A549 (cell line): Measurements from ENCODE around the gene SLC66A2. TPM values are rescaled to one million over a fixed set of nuclear protein-coding genes. Genes with fewer than 3 reads are reported as not detected.

ENCODE experiments used
- ATAC-seq, 2 experiments: fragments of 200-7000 bp in 1 of 2; fragments of >200 bp in 1 of 2; cut with Nextera tagmentation in 1 of 2; cut with Tn5 transposase in 1 of 2; 3 replicates each; pipeline versions ENCODE4 v1.8.0 to v1.9.1; 2018 to 2020; ENCODE audit warnings: mild to moderate bottlenecking in 1 of 2, moderate library complexity in 1 of 2
- CTCF ChIA-PET: fragments of 300-600 bp; sonication (Branson Sonifier 250); formaldehyde crosslinking; extraction: SDS; loops from one replicate; lab custom pipeline; 2021; ENCODE audit warnings: antibody characterized with exemption, inconsistent platforms; lab: Yijun Ruan, JAX
- POLR2A ChIA-PET: fragments of 350-600 bp; formaldehyde crosslinking; extraction: SDS; loops from one replicate; lab custom pipeline; 2021; ENCODE audit warnings: antibody characterized with exemption, inconsistent platforms; lab: Yijun Ruan, JAX
- DNase-seq, 2 experiments: peaks; one replicate each; pipeline versions ENCODE4 v3.0.0 to v3.0.0-alpha.2; 2011 to 2016; ENCODE audit warnings: low read depth in 1 of 2, low spot score in 1 of 2
- FAIRE-seq: peaks from 2 replicates; lab custom pipeline; 2011; peaks lifted over from hg19 to GRCh38; lab: Jason Lieb, UNC
- H3K27ac ChIP-seq, 2 experiments: fragments of >200 bp; sonication (Bioruptor Twin); formaldehyde crosslinking; 3 replicates each; pipeline ENCODE4 v1.5.1; 2016 to 2017
- H3K4me1 ChIP-seq: fragments of >200 bp; sonication (Bioruptor Twin); formaldehyde crosslinking; 3 replicates; pipeline ENCODE4 v1.6.1; 2016
- H3K4me2 ChIP-seq: fragments of >200 bp; sonication (Bioruptor Twin); formaldehyde crosslinking; 3 replicates; pipeline ENCODE4 v1.6.1; 2016
- H3K4me3 ChIP-seq: fragments of >200 bp; sonication (Bioruptor Twin); formaldehyde crosslinking; 3 replicates; pipeline ENCODE4 v1.5.1; 2016
- H3K9me3 ChIP-seq: fragments of >200 bp; sonication (Bioruptor Twin); formaldehyde crosslinking; 3 replicates; pipeline ENCODE4 v1.6.1; 2016
- CHD4 ChIP-seq: fragments of 200-600 bp; sonication (generic); IDR thresholded peaks from 2 replicates; pipeline ENCODE4 v1.6.1; 2016; ENCODE audit warnings: antibody characterized with exemption, mild to moderate bottlenecking, borderline replicate concordance
- FOSB ChIP-seq: fragments of 250-450 bp; sonication (Bioruptor Pico); IDR thresholded peaks from 2 replicates; pipeline ENCODE4 v1.5.0; 2020; ENCODE audit warnings: mild to moderate bottlenecking, moderate library complexity
- FOXS1 ChIP-seq: fragments of 250-450 bp; sonication (Bioruptor Pico); IDR thresholded peaks from 2 replicates; pipeline ENCODE4 v1.5.0; 2020; ENCODE audit warnings: mild to moderate bottlenecking, moderate library complexity
- HDAC2 ChIP-seq: fragments of 200-600 bp; sonication (generic); IDR thresholded peaks from 2 replicates; pipeline ENCODE4 v1.6.1; 2016
- HEYL ChIP-seq: fragments of 250-450 bp; sonication (Bioruptor Pico); IDR thresholded peaks from 2 replicates; pipeline ENCODE4 v1.8.0; 2021; ENCODE audit warnings: mild to moderate bottlenecking, moderate library complexity
- HOXA7 ChIP-seq: fragments of 250-450 bp; sonication (Bioruptor Pico); IDR thresholded peaks from 2 replicates; pipeline ENCODE4 v1.5.0; 2020; ENCODE audit warnings: mild to moderate bottlenecking, moderate library complexity
- MYC ChIP-seq: IDR thresholded peaks from 2 replicates; pipeline ENCODE4 v1.6.1; 2012; ENCODE audit warnings: mild to moderate bottlenecking, inconsistent platforms, low read length, improper control_type of control experiment, borderline replicate concordance
- POLR2A ChIP-seq: IDR thresholded peaks from 2 replicates; pipeline ENCODE4 v1.6.1; 2012; ENCODE audit warnings: mild to moderate bottlenecking, low read length
- RCOR1 ChIP-seq: fragments of 150-350 bp; IDR thresholded peaks from 2 replicates; pipeline ENCODE4 v1.6.1; 2014; ENCODE audit warnings: antibody characterized with exemption, low read length, low read depth
- RFX5 ChIP-seq: fragments of 450-650 bp; IDR thresholded peaks from 2 replicates; pipeline ENCODE4 v1.7.1; 2014; ENCODE audit warnings: antibody characterized with exemption, mild to moderate bottlenecking, moderate library complexity
- RNF2 ChIP-seq: fragments of 200-600 bp; sonication (generic); IDR thresholded peaks from 2 replicates; pipeline ENCODE4 v1.6.1; 2016; ENCODE audit warnings: low read depth, mild to moderate bottlenecking, antibody characterized with exemption, moderate library complexity, borderline replicate concordance
- ZC3H11A ChIP-seq: fragments of 450-650 bp; IDR thresholded peaks from 2 replicates; pipeline ENCODE4 v1.6.1; 2014; ENCODE audit warnings: antibody characterized with exemption, mild to moderate bottlenecking
- ZSCAN20 ChIP-seq: fragments of 250-450 bp; sonication (Bioruptor Pico); IDR thresholded peaks from 2 replicates; pipeline ENCODE4 v1.8.0; 2022; ENCODE audit warnings: mild to moderate bottlenecking, moderate library complexity
- WGBS: methylation state at CpG from one replicate; pipeline ENCODE4 v1.1.6; 2017; ENCODE audit errors: missing lambda C conversion rate; 5-methylcytosine and 5-hydroxymethylcytosine counted together
- polyA plus RNA-seq, 4 experiments: library from polyadenylated mRNA; depleted of rRNA in 3 of 4; stranded (reverse); fragments of >200 nt; fragmentation: RNase III in 1 of 4; extraction: RNeasy Plus Mini Kit Qiagen cat#74134 plus additional on column Dnase treatment in 1 of 4; gene quantifications; 2 replicates in 3 of 4; 3 replicates in 1 of 4; pipeline ENCODE4 v1.2.3, GENCODE V29; 2011 to 2017
- TF ChIP-seq, protein P1 (sequence below): fragments of 250-450 bp; sonication (Bioruptor Pico); IDR thresholded peaks from 2 replicates; pipeline ENCODE4 v1.5.0; 2020; ENCODE audit warnings: low read depth, mild to moderate bottlenecking, moderate library complexity
- TF ChIP-seq, protein P2 (sequence below): fragments of 200-600 bp; sonication (generic); IDR thresholded peaks from 2 replicates; pipeline ENCODE4 v1.6.1; 2016; ENCODE audit warnings: antibody characterized with exemption, mild to moderate bottlenecking, moderate library complexity
- TF ChIP-seq, protein P3 (sequence below): fragments of 150-350 bp; IDR thresholded peaks from 2 replicates; pipeline ENCODE4 v1.6.1; 2014; ENCODE audit warnings: low read depth, mild to moderate bottlenecking, low read length

Gene SLC66A2
- polyA plus RNA-seq, 2 of the 4 experiments (the other 2 are of a cell fraction): 4.8 to 11.5 TPM

DNA sequence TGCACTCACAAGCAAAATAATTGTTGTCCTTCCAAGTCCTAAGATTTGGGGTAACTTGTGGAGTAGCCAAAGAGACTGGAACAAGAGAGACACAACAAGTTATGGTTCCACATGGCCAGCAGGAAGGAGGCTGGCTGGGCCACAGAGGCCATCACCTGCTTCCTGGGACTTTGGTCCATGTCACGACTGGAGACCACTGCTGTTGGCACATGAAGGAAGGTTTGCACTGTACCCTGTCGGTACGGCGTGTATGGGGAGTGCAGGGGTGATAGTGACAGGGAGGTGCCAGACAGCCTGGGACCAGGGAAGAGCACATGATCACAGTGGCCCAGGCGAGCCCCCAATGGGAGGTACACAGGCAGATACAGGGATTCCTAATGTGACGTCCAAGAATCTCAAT lies 15.5 kb downstream of the SLC66A2 start:
- ATAC-seq (no peak), DNase-seq (no peak), FAIRE-seq (no peak)
- Histone ChIP-seq H3K4me2 (no peak overlapping the region), H3K9me3 (peaks cover 20% of the 10 kb centered on the region), H3K27ac (no peak overlapping the region), H3K4me1 (no peaks in the 10 kb centered on the region), H3K4me3 (no peak overlapping the region)
- ChIA-PET POLR2A (no interaction called here), CTCF (no interaction called here)
- 96% methylated on average over 4 of the region's 6 CpGs for WGBS
- no peak for TF ChIP-seq ZC3H11A
- no peak for TF ChIP-seq HDAC2
- no peak for TF ChIP-seq MYC
- TF ChIP-seq POLR2A: no peak
- TF ChIP-seq RNF2: no peak
- TF ChIP-seq, protein P1, sequence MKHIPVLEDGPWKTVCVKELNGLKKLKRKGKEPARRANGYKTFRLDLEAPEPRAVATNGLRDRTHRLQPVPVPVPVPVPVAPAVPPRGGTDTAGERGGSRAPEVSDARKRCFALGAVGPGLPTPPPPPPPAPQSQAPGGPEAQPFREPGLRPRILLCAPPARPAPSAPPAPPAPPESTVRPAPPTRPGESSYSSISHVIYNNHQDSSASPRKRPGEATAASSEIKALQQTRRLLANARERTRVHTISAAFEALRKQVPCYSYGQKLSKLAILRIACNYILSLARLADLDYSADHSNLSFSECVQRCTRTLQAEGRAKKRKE: no peak
- no peak for TF ChIP-seq RCOR1
- no peak for TF ChIP-seq FOSB (CRISPR knock-in tag)

DNA sequence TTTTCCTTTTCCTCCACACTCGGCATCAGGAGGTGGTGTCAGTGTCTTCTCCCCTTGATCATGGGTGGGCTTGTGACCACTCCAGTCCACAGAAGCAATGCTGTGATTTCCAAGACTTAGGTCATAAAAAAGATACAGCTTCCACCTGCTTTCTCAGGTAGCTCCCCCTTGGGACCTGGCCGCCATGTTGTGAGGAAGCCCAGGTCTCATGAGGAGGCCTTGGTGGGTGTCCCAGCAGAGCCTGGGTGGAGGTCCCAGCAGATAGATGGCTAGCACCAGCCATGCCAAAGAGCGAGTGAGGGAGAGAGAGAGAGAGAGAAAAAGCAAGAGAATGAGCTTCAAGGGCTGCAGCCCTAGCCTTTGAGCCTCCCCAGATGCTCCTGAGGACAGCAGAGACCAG lies 16.0 kb downstream of the SLC66A2 start:
- Histone ChIP-seq H3K4me2 (no peak overlapping the region), H3K4me3 (no peak overlapping the region), H3K27ac (no peak overlapping the region), H3K9me3 (peaks cover 23% of the 10 kb centered on the region), H3K4me1 (no peaks in the 10 kb centered on the region)
- CTCF ChIA-PET: no interaction called here
- FAIRE-seq: no peak
- POLR2A ChIA-PET: no interaction called here
- no peak for DNase-seq
- 91% methylated on average over 3 of the region's 3 CpGs for WGBS
- ATAC-seq: no peak
- no peak for TF ChIP-seq CHD4
- TF ChIP-seq, protein P2, sequence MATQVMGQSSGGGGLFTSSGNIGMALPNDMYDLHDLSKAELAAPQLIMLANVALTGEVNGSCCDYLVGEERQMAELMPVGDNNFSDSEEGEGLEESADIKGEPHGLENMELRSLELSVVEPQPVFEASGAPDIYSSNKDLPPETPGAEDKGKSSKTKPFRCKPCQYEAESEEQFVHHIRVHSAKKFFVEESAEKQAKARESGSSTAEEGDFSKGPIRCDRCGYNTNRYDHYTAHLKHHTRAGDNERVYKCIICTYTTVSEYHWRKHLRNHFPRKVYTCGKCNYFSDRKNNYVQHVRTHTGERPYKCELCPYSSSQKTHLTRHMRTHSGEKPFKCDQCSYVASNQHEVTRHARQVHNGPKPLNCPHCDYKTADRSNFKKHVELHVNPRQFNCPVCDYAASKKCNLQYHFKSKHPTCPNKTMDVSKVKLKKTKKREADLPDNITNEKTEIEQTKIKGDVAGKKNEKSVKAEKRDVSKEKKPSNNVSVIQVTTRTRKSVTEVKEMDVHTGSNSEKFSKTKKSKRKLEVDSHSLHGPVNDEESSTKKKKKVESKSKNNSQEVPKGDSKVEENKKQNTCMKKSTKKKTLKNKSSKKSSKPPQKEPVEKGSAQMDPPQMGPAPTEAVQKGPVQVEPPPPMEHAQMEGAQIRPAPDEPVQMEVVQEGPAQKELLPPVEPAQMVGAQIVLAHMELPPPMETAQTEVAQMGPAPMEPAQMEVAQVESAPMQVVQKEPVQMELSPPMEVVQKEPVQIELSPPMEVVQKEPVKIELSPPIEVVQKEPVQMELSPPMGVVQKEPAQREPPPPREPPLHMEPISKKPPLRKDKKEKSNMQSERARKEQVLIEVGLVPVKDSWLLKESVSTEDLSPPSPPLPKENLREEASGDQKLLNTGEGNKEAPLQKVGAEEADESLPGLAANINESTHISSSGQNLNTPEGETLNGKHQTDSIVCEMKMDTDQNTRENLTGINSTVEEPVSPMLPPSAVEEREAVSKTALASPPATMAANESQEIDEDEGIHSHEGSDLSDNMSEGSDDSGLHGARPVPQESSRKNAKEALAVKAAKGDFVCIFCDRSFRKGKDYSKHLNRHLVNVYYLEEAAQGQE: no peak
- TF ChIP-seq, protein P3, sequence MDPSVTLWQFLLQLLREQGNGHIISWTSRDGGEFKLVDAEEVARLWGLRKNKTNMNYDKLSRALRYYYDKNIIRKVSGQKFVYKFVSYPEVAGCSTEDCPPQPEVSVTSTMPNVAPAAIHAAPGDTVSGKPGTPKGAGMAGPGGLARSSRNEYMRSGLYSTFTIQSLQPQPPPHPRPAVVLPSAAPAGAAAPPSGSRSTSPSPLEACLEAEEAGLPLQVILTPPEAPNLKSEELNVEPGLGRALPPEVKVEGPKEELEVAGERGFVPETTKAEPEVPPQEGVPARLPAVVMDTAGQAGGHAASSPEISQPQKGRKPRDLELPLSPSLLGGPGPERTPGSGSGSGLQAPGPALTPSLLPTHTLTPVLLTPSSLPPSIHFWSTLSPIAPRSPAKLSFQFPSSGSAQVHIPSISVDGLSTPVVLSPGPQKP: no peak
- TF ChIP-seq HOXA7 (CRISPR knock-in tag): no peak

DNA sequence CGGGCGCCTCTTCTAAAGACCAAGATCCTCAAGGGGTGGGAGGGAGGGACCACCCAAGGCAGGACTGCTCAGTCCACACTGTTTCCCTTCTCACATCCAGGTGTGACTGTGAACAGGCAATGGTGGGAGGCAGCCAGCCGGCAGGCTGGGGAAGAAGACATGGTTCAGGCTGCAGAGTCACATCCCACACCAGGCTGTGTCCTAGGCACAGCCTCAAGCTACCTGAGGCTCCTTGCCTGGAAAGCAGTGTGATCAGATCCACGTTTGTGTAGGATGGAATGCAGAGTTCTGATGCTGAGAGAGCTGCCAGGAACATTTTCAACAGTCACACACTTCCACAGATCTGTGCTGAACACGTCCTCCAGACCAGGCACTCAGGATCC lies 16.4 kb downstream of the SLC66A2 start:
- CTCF ChIA-PET: no interaction called here
- Histone ChIP-seq H3K9me3 (peaks cover 26% of the 10 kb centered on the region), H3K27ac (no peak overlapping the region)

More for the DNA sequence above, 16.4 kb downstream of the SLC66A2 start:
- no peak for TF ChIP-seq FOXS1 (CRISPR knock-in tag)
- TF ChIP-seq RFX5: no peak
- TF ChIP-seq FOSB (CRISPR knock-in tag): no peak
- no peak for TF ChIP-seq ZSCAN20 (CRISPR knock-in tag)
- no peak for TF ChIP-seq HEYL (CRISPR knock-in tag)
- FAIRE-seq (no peak), DNase-seq (no peak), ATAC-seq (no peak)
- no peaks in the 10 kb centered on the region for H3K4me1 ChIP-seq
- 71% methylated on average over 4 of the region's 5 CpGs for WGBS
- H3K4me3 ChIP-seq: no peak overlapping the region
- POLR2A ChIA-PET: no interaction called here
- H3K4me2 ChIP-seq: no peak overlapping the region
